ENCODE data around the gene ANKS1A.
A peak's percentile ranks its signal among the peaks of the same experiment; 100 is the strongest.

GRCh38 chr6:35048631-35049083 is 159.6 kb downstream of the ANKS1A start:
- TF ChIP-seq CTCF (IDR thresholded peaks at IDR 0.05) (no peak), NR1H2 (CRISPR knock-in tag; IDR thresholded peaks at IDR 0.05) (no peak), GTF2I (CRISPR knock-in tag; conservative IDR thresholded peaks at IDR 0.05) (peak; percentile 77; the same call in 1 of the 2 replicates)

Measured in WTC11 (cell line).